HG02885 (cell line): ENCODE data around the gene CACNA1D.
"Not testable (repeated sequence)": the region's sequence is repeated elsewhere in the genome, so short reads cannot be mapped to it uniquely, and the experiment has no call there.

Experiments
- ATAC-seq: cut with Tn5 transposase; IDR thresholded peaks from one replicate; pipeline ENCODE4 v1.9.1; 2021; ENCODE audit warnings: mild to moderate bottlenecking; ENCODE audit not compliant: unreplicated experiment, poor library complexity

Gene CACNA1D

DNA sequence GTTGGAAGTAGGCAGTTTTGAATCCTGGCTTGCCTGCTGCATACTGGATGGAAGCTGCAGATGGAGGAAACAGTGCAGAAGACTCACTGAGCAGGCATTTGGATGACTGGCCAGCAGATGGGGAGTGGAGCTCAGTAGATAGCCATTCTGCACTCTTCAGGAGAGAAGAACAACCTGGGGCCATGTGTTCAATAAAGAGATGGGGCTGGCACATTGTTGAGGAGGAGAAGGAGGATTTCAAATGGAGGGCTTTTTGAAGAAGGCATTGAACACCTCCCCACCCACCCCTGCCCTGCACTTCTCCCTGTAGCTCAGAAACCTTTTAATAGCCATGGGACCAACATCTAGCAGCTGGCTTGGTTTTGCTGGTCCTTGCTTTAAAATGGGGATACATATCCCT is 109.8 kb downstream of the CACNA1D start:
- ATAC-seq = no peak

DNA sequence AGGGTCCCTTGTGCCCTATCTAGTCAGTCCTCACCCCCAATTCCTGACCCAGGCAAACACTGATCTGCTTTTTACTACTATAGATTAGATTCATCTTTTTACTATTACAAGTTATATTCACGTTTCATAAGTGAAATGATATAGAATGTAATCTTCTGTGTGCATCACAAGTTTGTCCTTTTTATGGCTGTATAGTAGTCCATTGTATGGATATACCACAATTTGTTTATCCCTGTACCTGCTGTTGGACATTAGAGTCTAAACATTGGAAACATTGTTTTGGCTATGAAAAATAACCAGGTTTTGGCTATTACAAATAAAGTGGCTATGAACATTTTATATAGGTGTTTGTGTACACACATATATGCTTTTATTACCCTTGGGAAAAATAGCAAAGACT is 112.4 kb downstream of the CACNA1D start:
- no peak for ATAC-seq

DNA sequence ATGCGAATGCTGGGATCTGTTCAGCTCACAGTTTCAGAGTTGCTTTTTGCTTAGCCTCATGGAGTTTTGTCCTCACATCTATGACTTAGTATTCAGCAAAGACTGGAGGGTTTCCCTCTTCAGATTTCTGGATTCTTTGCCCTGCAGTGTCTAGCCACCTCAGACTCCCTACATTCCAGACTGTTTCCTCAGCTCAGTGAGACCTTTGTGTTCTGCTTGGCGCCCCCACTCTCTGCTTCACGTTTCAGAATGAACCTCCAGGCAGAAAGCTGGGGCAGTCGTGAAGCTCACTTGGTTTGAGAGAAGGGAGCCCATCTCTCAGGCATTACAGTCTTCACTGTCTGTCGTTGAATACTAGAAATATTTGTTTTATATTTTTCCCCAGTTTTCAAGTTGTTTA is 118.1 kb downstream of the CACNA1D start:
- ATAC-seq = no peak

DNA sequence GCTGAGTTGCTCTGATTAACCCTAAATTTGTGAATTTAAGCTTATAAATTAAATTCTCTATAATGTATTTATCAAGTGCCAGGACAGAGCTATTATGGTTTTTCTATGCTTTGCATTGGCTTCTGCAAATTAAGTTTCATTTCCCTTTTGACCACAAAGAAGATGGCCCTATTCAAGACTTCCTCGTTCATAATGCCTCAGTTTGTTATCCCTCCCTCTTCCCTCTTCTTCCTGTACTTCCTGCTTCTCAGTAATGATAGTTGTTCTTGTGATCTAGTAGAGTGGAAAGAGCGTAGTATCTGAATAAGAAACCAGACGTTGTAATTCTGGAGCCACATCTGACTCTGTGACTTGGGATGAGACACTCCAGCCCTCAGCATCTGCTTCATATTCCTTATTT is 118.7 kb downstream of the CACNA1D start:
- ATAC-seq = no peak

DNA sequence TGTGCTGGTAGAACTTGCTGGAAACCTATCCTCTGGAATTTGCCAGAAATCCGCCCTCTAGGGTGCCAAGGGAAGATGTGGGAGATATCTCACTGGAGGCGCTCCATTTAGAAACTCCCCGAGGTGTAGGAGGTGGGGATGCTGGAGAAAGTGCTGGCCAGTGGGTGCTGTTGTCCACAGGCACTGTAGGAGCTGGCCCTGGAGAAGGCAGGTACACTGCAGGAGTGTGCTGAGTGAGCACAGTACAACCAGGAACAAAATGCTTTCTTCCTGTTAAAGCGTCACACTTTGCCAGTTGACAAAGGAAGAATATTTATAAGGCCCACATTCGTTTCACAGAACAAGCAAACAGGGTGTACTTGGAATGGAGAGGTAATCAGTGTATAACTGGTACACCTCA is 119.9 kb downstream of the CACNA1D start:
- no peak for ATAC-seq

- ATAC-seq = no peak
These were observed 121.9 kb downstream of the CACNA1D start for GRCh38 chr3:53616321-53616720.

- ATAC-seq = no peak
These were observed 122.8 kb downstream of the CACNA1D start for GRCh38 chr3:53616971-53617892.

DNA sequence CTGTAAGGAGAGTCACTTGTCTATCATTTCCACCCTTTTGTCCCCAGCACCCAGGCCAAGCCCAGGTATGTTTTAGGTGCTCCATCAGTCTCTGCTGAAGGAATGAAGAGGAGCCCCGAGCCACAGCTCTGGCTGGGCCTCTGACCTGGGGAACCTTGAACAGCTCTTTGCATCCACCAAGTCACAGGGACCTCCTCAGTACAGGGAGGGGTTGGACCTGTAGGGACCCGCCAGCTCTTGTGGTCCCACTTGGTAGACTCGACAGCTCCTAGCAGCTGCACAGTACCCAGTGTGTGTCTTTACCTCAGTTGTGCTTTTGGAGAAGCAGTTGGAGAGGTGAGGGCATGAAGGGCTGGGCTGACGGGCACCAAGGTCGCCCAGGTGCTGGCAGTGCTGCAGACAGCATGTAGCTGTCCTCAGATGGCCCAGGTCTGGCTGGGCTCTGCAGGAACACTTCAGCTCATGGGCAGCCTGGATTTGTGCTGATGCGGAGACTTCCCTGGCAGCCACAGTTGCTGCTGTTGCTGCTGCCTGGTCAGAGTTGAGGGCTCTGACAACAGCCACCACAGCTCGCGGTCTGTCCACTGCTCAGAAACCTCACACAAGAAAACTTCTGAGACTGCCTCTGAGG is 123.6 kb downstream of the CACNA1D start:
- ATAC-seq = no peak

DNA sequence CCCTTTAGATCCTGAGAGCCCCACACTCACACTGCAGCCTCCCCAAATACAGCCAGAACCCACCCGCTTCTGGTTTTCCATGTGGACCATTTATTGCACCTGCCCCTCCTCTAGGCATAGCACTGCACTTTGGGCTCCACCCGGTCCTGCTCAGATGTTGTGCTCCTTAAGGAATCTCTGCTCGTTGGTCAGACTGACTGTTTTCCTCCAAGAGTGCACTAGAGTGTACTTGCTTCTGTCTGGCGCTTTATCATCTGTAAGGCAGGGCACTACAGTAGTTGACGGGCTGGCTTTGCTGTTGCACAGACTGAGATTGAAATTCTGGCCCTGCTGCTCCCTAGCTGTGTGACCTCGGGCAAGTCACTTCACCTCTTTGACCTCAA is 124.1 kb downstream of the CACNA1D start:
- no peak for ATAC-seq

- no peak for ATAC-seq
These were observed 124.5 kb downstream of the CACNA1D start for GRCh38 chr3:53618936-53619335.

DNA sequence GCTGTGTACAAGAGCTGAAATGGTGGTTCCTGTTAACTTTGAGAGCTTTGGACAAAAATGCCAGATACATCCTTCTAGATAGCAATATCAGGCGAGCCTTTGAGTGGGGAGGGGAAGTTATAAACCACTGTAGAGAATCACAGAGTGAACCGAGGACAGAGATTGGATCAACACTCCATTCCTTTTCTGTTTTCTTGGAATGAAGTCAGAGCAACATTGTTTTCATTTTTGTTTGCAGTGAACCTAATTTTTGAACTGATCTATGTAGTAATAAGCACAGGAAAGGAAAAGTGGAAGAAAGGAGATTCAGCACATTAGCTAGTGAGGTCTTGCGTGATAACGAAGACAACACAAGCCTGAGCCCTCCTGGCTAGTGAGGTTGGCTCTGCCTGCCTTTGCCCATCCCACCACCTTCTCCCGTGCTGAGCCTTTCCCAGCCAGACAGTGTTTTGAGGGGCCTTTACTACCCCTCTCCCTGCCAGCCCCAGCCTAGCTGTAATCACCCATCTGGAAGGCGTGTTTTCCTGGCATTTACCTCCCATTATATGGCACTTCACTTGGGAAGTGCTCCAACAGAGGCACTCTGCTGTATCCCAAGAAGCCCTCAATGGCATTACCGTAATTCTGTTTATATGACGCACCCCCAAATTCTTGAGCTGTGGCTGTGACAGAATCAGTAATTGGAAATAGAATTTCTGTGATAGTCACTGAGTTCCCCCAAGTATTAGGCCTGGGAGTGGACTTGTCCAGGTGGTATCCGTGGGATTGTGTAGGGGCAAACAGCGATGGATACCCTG is 129.8 kb downstream of the CACNA1D start:
- ATAC-seq = no peak

GRCh38 chr3:53626876-53627275 is 132.5 kb downstream of the CACNA1D start:
- no peak for ATAC-seq

GRCh38 chr3:53628536-53629401 is 134.4 kb downstream of the CACNA1D start:
- ATAC-seq = no peak

DNA sequence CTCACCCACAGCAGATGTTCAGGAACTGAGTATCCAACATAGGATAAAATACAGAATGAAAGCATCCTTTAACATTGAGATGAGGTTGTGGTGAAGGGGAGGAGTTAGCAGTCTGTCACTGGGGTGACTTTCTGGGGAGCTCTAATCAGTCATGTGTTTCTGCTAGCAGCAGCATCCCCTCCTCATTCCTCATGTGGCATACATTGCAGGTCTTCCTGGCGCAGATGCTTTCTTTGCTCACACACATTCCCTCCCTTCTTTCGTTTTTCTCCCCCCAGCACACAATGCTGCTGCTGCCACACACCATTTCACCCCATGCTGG is 135.0 kb downstream of the CACNA1D start:
- ATAC-seq = no peak

DNA sequence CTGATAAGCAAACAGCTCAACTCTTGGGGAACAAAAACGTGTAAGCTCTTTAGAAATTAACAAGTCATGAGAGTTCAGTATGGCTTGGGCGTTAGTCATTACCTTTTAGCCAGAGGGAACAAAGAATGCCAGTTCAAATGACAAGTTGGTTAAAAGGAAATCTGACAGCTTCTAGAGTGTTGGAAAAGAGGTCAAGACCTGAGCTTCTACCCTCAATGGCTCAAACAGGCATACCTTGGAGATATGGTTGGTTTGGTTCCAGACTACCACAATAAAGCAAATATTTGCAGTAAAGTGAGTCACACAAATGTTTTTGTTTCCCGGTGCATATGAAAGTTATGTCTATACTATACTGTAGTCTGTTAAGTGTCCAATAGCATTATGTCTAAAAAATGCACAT is 136.1 kb downstream of the CACNA1D start:
- ATAC-seq = no peak

- no peak for ATAC-seq
These were observed 138.9 kb downstream of the CACNA1D start for GRCh38 chr3:53633197-53633787.

GRCh38 chr3:53635041-53635440 is 140.6 kb downstream of the CACNA1D start:
- ATAC-seq = no peak

- not testable (repeated sequence) for ATAC-seq
These were observed 144.4 kb downstream of the CACNA1D start for GRCh38 chr3:53638806-53639205.

DNA sequence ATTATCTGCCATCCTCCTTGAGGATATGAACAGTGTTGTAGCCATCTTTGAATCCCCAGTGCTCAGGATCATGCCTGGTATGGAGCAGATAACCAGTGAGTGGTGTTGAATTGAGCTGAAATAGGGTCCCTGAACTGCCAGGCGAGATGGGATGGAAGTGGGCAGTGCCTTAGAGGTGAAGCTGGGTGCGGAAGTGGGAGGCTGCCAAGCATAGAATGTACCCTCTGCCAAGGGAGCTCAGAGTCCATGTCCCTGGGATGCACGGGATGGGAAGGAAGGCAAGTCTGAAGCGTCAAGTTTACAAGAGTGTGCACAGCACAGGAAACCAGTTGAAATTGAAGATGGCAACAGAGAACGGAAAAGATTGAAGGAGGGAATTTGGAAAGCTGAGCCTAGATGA is 147.0 kb downstream of the CACNA1D start:
- no peak for ATAC-seq

- no peak for ATAC-seq
These were observed 147.8 kb downstream of the CACNA1D start for GRCh38 chr3:53642211-53642610.
